Panc1 (cell line): ENCODE data around the gene RUNX3. TPM values are rescaled to one million over a fixed set of nuclear protein-coding genes. Genes with fewer than 3 reads are reported as not detected.

Experiments
- ATAC-seq: fragments of 200-7000 bp; cut with Tn5 transposase; 2 replicates; pipeline ENCODE4 v1.9.1; 2020; ENCODE audit warnings: mild to moderate bottlenecking, moderate library complexity
- BruUV-seq: library from RNA; stranded (reverse); fragments of 400-500 nt; replicated peaks from 2 replicates; lab custom pipeline; 2021; lab: Mats Ljungman, UMichigan
- CTCF ChIA-PET: fragments of 300-600 bp; sonication (Branson Sonifier 250); formaldehyde crosslinking; loops from one replicate; lab custom pipeline; 2022; ENCODE audit warnings: antibody characterized with exemption; lab: Charles Lee
- POLR2A ChIA-PET: fragments of 300-600 bp; sonication (Branson Sonifier 250); formaldehyde crosslinking; loops from one replicate; lab custom pipeline; 2022; ENCODE audit warnings: antibody characterized with exemption; lab: Charles Lee
- DNase-seq: peaks from one replicate; pipeline ENCODE4 v3.0.0-alpha.2; 2010; ENCODE audit warnings: low read depth, low spot score
- H3K27ac ChIP-seq: 2 replicates; pipeline ENCODE4 v1.5.1; 2011; ENCODE audit warnings: mild to moderate bottlenecking, low read length, inconsistent platforms
- H3K27me3 ChIP-seq: fragments of 200-500 bp; sonication (Bioruptor generic); 2 replicates; pipeline ENCODE4 v1.6.0; 2014; ENCODE audit warnings: low read length, inconsistent platforms; ENCODE audit not compliant: control insufficient read depth, insufficient read depth
- H3K36me3 ChIP-seq: fragments of 200-500 bp; sonication (Bioruptor generic); 2 replicates; pipeline ENCODE4 v1.5.1; 2014; ENCODE audit warnings: inconsistent platforms, mild to moderate bottlenecking, low read length, moderate library complexity; ENCODE audit not compliant: control insufficient read depth, insufficient read depth
- H3K4me1 ChIP-seq: 2 replicates; pipeline ENCODE4 v1.5.1; 2011; ENCODE audit warnings: inconsistent platforms, mild to moderate bottlenecking, low read length, moderate library complexity; ENCODE audit not compliant: control insufficient read depth, insufficient read depth
- H3K4me3 ChIP-seq, 2 experiments: 2 replicates each; pipeline ENCODE4 v1.5.1; 2011 to 2012; ENCODE audit warnings: low read depth in 2 of 2, low read length in 2 of 2, mild to moderate bottlenecking in 2 of 2, inconsistent platforms in 1 of 2, moderate library complexity in 1 of 2
- H3K9me3 ChIP-seq: fragments of 200-500 bp; sonication (Bioruptor generic); 2 replicates; pipeline ENCODE4 v1.5.1; 2014; ENCODE audit warnings: low read depth, mild to moderate bottlenecking, inconsistent platforms, low read length, moderate library complexity; ENCODE audit not compliant: control insufficient read depth, insufficient read depth
- CTCF ChIP-seq: fragments of 450-650 bp; IDR thresholded peaks from 2 replicates; pipeline ENCODE4 v1.5.1; 2017; ENCODE audit warnings: mild to moderate bottlenecking
- POLR2AphosphoS5 ChIP-seq: IDR thresholded peaks from 2 replicates; pipeline ENCODE4 v1.6.1; 2012; ENCODE audit warnings: mild to moderate bottlenecking, low read depth, low read length, moderate library complexity
- REST ChIP-seq, 2 experiments: IDR thresholded peaks; 2 replicates each; pipeline ENCODE4 v1.6.1; 2011 to 2012; ENCODE audit warnings: low read depth in 2 of 2, control low read depth in 1 of 2, low read length in 1 of 2, mild to moderate bottlenecking in 1 of 2, moderate library complexity in 1 of 2; ENCODE audit not compliant: insufficient read depth in 1 of 2
- SIN3A ChIP-seq: IDR thresholded peaks from 2 replicates; pipeline ENCODE4 v1.6.1; 2012; ENCODE audit warnings: low read depth, mild to moderate bottlenecking, low read length, moderate library complexity, borderline replicate concordance; ENCODE audit not compliant: insufficient read depth
- TCF7L2 ChIP-seq: IDR thresholded peaks from 2 replicates; pipeline ENCODE4 v1.6.1; 2011; ENCODE audit warnings: mild to moderate bottlenecking, low read depth, low read length, inconsistent platforms
- in situ Hi-C: cut with HindIII; loops from 2 replicates; pipeline ENCODE4 v1.10.0; 2016; ENCODE audit warnings: low sequenced_read_pairs, low pct_unique_long_range_greater_than_20kb
- intact Hi-C: fragments of 100-400 bp; cut with micrococcal nuclease; formaldehyde crosslinking; loops from one replicate; pipeline ENCODE4 v1.10.0; 2022; ENCODE audit not compliant: unreplicated experiment
- total RNA-seq: library from RNA; stranded (reverse); gene quantifications from one replicate; pipeline ENCODE4 v1.2.1, GENCODE V29; 2021; ENCODE audit not compliant: unreplicated experiment

The RUNX3 gene
- total RNA-seq, 1 experiment from 2014 or later: 0.10 TPM

GRCh38 chr1:24923485-24924113 is 6.5 kb downstream of the RUNX3 start:
- no peak for DNase-seq
- no peaks in the 10 kb centered on the region for H3K9me3 ChIP-seq
- POLR2A ChIA-PET: no interaction called here
- no peaks in the 10 kb centered on the region; the same call in 1 of the 2 replicates for H3K4me1 ChIP-seq
- in situ Hi-C loops (no loop called here), intact Hi-C loops (loop anchor here (10.0 kb wide), 1 partner anchor 171 kb away; no protein-coding TSS in a partner anchor)
- no peaks in the 10 kb centered on the region for H3K27me3 ChIP-seq
- ATAC-seq: no peak
- H3K36me3 ChIP-seq: no peaks in the 10 kb centered on the region
- H3K27ac ChIP-seq: no peak overlapping the region
- no TSS peak for BruUV-seq
- no peak for TF ChIP-seq TCF7L2
- no peak for TF ChIP-seq CTCF
- no peak for TF ChIP-seq SIN3A
- TF ChIP-seq POLR2AphosphoS5: no peak
- no peak for TF ChIP-seq REST (IDR thresholded peaks at IDR 0.05; ENCODE audit: insufficient read depth in 1 of 2, low read depth in 2 of 2, low read length in 1 of 2)
- CTCF ChIA-PET: no interaction called here
- H3K4me3 ChIP-seq: no peak overlapping the region

GRCh38 chr1:24921938-24922662 is 8.0 kb downstream of the RUNX3 start:
- Histone ChIP-seq H3K27me3 (no peaks in the 10 kb centered on the region), H3K4me3 (no peak overlapping the region), H3K4me1 (no peaks in the 10 kb centered on the region; the same call in 1 of the 2 replicates), H3K36me3 (no peaks in the 10 kb centered on the region), H3K27ac (no peak overlapping the region), H3K9me3 (no peaks in the 10 kb centered on the region)
- no peak for ATAC-seq
- in situ Hi-C loops: no loop called here
- POLR2A ChIA-PET: no interaction called here
- CTCF ChIA-PET: no interaction called here
- no peak for DNase-seq
- intact Hi-C loops: loop anchor here (10.0 kb wide), 1 partner anchor 173 kb away; no protein-coding TSS in a partner anchor
- no peak for TF ChIP-seq SIN3A
- no peak for TF ChIP-seq REST (IDR thresholded peaks at IDR 0.05; ENCODE audit: insufficient read depth in 1 of 2, low read depth in 2 of 2, low read length in 1 of 2)
- no peak for TF ChIP-seq CTCF
- no TSS peak for BruUV-seq
